KMS-11 (cell line): ENCODE data around the gene KMT2D.
A peak's percentile ranks its signal among the peaks of the same experiment; 100 is the strongest.

Experiments used
- H2AFZ ChIP-seq: fragments of 200-600 bp; sonication (generic); 2 replicates; pipeline ENCODE4 v1.6.1; 2016; ENCODE audit warnings: antibody characterized with exemption, mixed run types, low read depth
- H3K27ac ChIP-seq: fragments of 200-600 bp; sonication (generic); 2 replicates; pipeline ENCODE4 v1.6.1; 2016; ENCODE audit warnings: mild to moderate bottlenecking, mixed run types
- H3K27me3 ChIP-seq: fragments of 200-600 bp; sonication (generic); 2 replicates; pipeline ENCODE4 v1.6.1; 2017; ENCODE audit warnings: mild to moderate bottlenecking, low read depth, mixed run types, moderate library complexity; ENCODE audit not compliant: insufficient read depth
- H3K36me3 ChIP-seq: fragments of 200-600 bp; sonication (generic); 2 replicates; pipeline ENCODE4 v1.6.1; 2017; ENCODE audit warnings: mild to moderate bottlenecking, mixed run types; ENCODE audit not compliant: insufficient read depth
- H3K4me1 ChIP-seq: fragments of 200-600 bp; sonication (generic); 2 replicates; pipeline ENCODE4 v1.6.1; 2016; ENCODE audit warnings: mild to moderate bottlenecking, low read depth, mixed run types; ENCODE audit not compliant: poor library complexity, severe bottlenecking
- H3K4me2 ChIP-seq: fragments of 200-600 bp; sonication (generic); 2 replicates; pipeline ENCODE4 v1.7.0; 2016; ENCODE audit warnings: mild to moderate bottlenecking, mixed run types
- H3K4me3 ChIP-seq: fragments of 200-600 bp; sonication (generic); IDR thresholded peaks from 2 replicates; pipeline ENCODE4 v1.6.1; 2017; ENCODE audit warnings: low read depth, low read length, mixed read lengths; ENCODE audit not compliant: insufficient read depth
- H3K79me2 ChIP-seq: fragments of 200-600 bp; sonication (generic); 2 replicates; pipeline ENCODE4 v1.6.1; 2016; ENCODE audit warnings: low read depth, mixed run types; ENCODE audit not compliant: insufficient read depth
- H3K9ac ChIP-seq: fragments of 200-600 bp; sonication (generic); 2 replicates; pipeline ENCODE4 v1.6.1; 2016; ENCODE audit warnings: mild to moderate bottlenecking, mixed run types
- H4K20me1 ChIP-seq: fragments of 200-600 bp; sonication (generic); 2 replicates; pipeline ENCODE4 v1.6.1; 2016; ENCODE audit warnings: mild to moderate bottlenecking, mixed run types; ENCODE audit not compliant: insufficient read depth
- CTCF ChIP-seq: fragments of 200-600 bp; sonication (generic); conservative IDR thresholded peaks from 2 replicates; pipeline ENCODE4 v1.6.1; 2017; ENCODE audit warnings: low read depth, mild to moderate bottlenecking, antibody characterized with exemption, low read length, moderate library complexity, mixed read lengths

KMT2D gene

DNA sequence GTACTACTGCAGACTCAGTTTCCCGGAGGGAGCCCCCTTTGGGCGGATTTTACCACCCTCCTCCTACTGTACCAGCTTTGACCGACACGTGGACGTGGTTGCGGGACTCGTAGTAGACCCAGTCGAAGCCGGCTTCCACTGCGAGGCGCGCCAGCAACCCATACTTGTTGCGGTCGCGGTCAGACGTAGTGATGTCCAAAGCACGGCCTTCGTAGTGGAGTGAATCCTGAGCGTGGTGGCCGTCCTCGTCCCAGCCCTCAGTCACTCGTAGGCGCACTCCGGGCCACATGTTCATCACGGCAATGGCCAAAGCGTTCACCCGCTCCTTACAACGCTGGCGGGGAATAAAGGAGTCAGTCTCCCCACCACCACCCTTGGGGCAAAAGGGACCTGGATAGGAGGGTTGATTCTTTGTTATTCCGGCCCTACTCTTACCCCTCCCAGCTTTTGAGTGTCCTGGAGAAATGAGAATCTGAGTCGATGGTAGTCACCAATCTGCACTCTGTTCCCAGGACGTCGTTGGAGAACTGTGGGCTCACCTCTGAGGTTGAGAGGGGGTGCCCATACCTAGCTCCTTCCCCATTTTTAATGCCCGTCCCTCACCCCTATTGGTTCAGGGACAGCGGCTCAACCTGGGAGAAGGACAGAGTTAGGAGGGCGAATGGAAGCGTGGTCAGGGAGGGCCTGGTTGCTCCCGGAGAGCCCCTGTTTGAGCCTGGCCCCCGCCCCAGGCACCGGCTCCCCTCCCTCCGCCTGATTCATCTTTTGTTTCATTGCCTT lies 30.7 kb upstream of the KMT2D start:
- no peak overlapping the region for H3K4me3 ChIP-seq
- H4K20me1 ChIP-seq: no peaks in the 10 kb centered on the region
- H3K27me3 ChIP-seq: peaks cover 38% of the 10 kb centered on the region
- H3K9ac ChIP-seq: no peak overlapping the region
- no peak overlapping the region for H3K4me2 ChIP-seq
- TF ChIP-seq CTCF: no peak
- H3K4me1 ChIP-seq: peaks cover 23% of the 10 kb centered on the region
- no peak overlapping the region for H2AFZ ChIP-seq
- H3K36me3 ChIP-seq: no peaks in the 10 kb centered on the region
- H3K27ac ChIP-seq: no peak overlapping the region
- H3K79me2 ChIP-seq: no peaks in the 10 kb centered on the region

GRCh38 chr12:49089821-49090773 lies 29.5 kb upstream of the KMT2D start:
- TF ChIP-seq CTCF: no peak
- no peaks in the 10 kb centered on the region for H4K20me1 ChIP-seq
- H2AFZ ChIP-seq: no peak overlapping the region
- H3K36me3 ChIP-seq: no peaks in the 10 kb centered on the region
- H3K27me3 ChIP-seq: peaks cover 38% of the 10 kb centered on the region
- no peaks in the 10 kb centered on the region for H3K79me2 ChIP-seq
- no peak overlapping the region for H3K27ac ChIP-seq
- H3K9ac ChIP-seq: no peak overlapping the region
- no peak overlapping the region for H3K4me2 ChIP-seq
- H3K4me1 ChIP-seq: peaks cover 23% of the 10 kb centered on the region
- H3K4me3 ChIP-seq: no peak overlapping the region

- no peaks in the 10 kb centered on the region for H3K79me2 ChIP-seq
- no peak overlapping the region for H3K4me3 ChIP-seq
- H3K4me1 ChIP-seq: peaks cover 23% of the 10 kb centered on the region
- no peak overlapping the region for H3K27ac ChIP-seq
- no peak overlapping the region for H3K9ac ChIP-seq
- H2AFZ ChIP-seq: peak overlapping the region; percentile 92; the same call in 1 of the 2 replicates
- no peaks in the 10 kb centered on the region for H3K36me3 ChIP-seq
- peaks cover 37% of the 10 kb centered on the region for H3K27me3 ChIP-seq
- H3K4me2 ChIP-seq: peak overlapping the region; percentile 68
- no peak for TF ChIP-seq CTCF
- no peaks in the 10 kb centered on the region for H4K20me1 ChIP-seq
Observed at GRCh38 chr12:49088932-49089330, 28.3 kb upstream of the KMT2D start.

DNA sequence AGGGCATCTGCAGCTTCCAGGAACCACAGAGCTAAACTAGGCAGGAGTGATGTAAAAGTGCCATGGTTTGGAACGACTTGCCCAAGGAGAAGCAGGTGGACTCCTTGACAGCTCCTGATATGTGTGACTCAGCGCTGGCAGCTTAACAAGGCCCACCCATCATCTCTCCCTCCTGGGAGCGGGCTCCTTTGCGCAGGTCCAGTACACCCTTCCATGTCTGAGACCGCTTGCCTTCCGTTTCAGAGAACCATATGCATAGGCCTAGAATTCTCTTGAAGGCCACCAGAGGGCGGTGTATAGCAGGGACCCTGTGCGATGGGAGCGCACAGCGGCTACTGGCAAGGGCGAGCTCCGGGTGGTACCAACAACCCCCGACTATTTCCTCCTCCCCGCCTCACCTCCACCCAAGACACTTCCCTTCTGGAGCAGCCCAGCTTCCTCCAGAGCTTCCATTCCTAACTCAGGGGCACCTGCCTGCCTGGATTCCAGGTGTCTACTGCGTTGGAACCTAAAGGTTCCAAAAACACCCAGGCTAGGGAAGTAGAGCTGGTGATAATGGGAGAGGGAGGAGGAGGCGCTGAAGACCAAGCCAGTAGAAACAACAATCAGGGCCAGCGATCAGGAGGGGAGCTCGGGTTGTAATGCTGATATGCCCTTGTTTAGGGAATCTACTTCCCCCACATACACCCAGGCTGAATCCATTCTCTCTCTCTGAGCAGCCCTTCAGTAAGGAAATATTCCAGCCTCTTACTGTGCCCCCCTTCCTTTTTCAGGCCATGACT lies 27.7 kb upstream of the KMT2D start:
- H4K20me1 ChIP-seq: no peaks in the 10 kb centered on the region
- no peak overlapping the region for H3K9ac ChIP-seq
- TF ChIP-seq CTCF: peak; percentile 92
- H3K27me3 ChIP-seq: peaks cover 32% of the 10 kb centered on the region
- no peaks in the 10 kb centered on the region for H3K36me3 ChIP-seq
- H3K27ac ChIP-seq: no peak overlapping the region
- H3K4me3 ChIP-seq: no peak overlapping the region
- H3K79me2 ChIP-seq: no peaks in the 10 kb centered on the region
- H2AFZ ChIP-seq: peak overlapping the region; percentile 92
- peak overlapping the region; percentile 68 for H3K4me2 ChIP-seq
- peaks cover 23% of the 10 kb centered on the region for H3K4me1 ChIP-seq
